ENCODE measurements around the gene GOLM1.

Gene GOLM1

DNA sequence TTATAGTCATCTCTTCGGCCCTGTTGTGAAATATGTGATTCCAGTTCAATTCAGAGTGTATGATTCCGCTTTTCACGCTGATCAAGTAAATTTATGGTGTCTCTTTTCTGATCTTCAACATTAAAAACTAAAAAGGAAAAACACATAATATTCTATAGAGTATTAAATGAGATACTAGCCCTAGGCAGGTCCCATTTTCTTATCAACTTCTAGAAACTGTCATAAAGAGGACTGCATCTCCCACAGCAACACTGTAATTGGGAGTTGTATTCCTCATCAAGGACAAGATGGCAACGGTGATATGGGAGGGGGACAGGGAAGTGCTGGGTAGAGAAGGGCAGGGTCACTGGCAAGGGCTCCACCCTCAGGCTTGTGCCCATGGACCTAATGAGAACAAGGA is 71.6 kb downstream of the GOLM1 start:
- TF ChIP-seq, protein P1, sequence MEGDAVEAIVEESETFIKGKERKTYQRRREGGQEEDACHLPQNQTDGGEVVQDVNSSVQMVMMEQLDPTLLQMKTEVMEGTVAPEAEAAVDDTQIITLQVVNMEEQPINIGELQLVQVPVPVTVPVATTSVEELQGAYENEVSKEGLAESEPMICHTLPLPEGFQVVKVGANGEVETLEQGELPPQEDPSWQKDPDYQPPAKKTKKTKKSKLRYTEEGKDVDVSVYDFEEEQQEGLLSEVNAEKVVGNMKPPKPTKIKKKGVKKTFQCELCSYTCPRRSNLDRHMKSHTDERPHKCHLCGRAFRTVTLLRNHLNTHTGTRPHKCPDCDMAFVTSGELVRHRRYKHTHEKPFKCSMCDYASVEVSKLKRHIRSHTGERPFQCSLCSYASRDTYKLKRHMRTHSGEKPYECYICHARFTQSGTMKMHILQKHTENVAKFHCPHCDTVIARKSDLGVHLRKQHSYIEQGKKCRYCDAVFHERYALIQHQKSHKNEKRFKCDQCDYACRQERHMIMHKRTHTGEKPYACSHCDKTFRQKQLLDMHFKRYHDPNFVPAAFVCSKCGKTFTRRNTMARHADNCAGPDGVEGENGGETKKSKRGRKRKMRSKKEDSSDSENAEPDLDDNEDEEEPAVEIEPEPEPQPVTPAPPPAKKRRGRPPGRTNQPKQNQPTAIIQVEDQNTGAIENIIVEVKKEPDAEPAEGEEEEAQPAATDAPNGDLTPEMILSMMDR (IDR thresholded peaks at IDR 0.05; ENCODE audit: extremely low read depth, insufficient read depth, missing control alignments) = no peak
- DNase-seq (ENCODE audit: low spot score) = no peak
- in situ Hi-C loops (cut with MboI; ENCODE audit: low pct_unique_long_range_greater_than_20kb, low sequenced_read_pairs, unreplicated experiment) = no loop called here

DNA sequence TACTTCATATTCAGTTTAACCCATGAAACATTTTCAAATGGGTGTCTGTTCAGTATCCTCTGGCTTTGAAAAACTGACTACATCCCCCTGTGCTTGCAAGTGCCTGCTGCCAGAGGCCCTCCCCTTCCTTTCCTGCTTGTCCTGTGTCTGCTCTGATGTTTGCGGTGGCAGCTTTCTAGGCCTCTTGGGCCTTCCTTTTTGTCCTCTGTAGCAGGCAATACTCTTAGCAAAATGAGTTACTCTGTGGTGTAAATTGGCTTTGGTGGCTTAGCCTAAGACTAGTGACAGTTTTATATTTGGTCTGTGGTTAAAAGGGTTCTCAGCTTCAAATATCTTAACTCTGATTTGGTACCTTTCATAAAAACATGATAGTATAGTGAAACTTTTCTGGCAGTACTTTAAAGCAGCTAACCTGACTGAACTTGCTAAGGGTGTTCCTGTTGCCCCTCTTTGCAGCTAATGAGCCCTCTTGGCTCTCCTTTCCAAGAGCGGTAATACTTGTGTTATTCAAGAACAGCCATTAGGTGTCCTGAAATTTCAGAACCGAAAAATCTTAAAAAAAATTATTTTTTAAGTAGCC is 76.6 kb downstream of the GOLM1 start:
- TF ChIP-seq, protein P1 (IDR thresholded peaks at IDR 0.05; ENCODE audit: extremely low read depth, insufficient read depth, missing control alignments) = no peak
- no peak for DNase-seq (ENCODE audit: low spot score)
- in situ Hi-C loops (cut with MboI; ENCODE audit: low pct_unique_long_range_greater_than_20kb, low sequenced_read_pairs, unreplicated experiment) = no loop called here

DNA sequence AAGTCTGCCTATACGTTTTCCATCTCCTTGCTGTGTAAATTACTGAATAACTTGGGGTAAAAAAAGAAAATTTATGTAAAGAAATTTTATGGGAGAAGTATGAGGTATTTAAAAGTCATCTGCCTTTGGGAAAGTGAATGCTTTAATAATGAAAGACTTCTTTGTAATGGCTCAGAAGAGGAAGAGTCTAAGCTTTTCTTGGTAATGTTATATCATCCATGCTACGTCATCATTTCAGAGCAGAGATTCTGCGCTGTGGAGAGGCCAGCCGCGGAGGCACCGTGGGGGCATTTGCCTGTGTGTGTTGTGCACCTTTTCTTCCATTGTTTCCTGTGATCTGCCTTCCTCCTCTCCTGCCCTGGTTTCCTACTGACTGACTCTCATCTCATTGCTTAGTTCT is 78.2 kb downstream of the GOLM1 start:
- TF ChIP-seq, protein P1 (IDR thresholded peaks at IDR 0.05; ENCODE audit: extremely low read depth, insufficient read depth, missing control alignments) = no peak
- in situ Hi-C loops (cut with MboI; ENCODE audit: low pct_unique_long_range_greater_than_20kb, low sequenced_read_pairs, unreplicated experiment) = no loop called here
- no peak for DNase-seq (ENCODE audit: low spot score)

DNA sequence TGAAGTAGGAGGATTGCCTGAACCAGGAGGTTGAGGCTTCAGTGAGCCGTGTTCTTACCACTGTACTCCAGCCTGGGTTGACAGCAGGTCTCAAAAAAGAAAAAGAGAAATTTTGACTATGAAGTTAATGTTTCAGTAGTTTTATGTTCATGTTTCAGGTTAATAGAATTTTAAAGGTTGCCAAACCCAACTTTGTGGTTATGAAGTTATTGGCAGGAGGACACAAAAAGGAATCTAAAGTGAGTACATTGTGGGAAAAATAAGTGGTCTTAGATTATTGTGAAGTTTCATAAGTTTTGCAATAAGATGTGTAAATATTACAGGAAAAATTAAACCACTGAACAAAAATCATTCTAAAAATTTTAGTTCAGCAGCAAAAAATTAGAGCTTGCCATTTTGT is 78.6 kb downstream of the GOLM1 start:
- DNase-seq (ENCODE audit: low spot score) = no peak
- in situ Hi-C loops (cut with MboI; ENCODE audit: low pct_unique_long_range_greater_than_20kb, low sequenced_read_pairs, unreplicated experiment) = no loop called here

DNA sequence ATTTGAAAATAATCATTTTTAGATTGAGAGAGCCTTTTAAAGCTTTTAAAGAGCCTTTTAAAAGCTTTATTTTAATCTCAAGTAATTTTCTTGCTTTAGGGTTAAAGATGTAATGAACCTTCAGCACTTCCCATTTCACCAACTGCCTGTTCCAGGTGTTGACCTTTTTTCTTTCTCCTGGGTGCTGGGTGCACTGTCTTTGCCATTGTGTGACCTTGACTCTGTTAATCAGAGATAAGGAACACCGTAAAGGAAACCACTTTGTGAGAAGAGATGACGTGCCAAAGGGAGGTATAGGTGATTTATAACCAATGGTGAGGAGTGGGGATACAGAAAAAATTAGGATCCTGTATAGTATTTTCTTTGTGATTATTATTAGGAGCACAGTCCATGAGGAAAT is 90.2 kb downstream of the GOLM1 start:
- in situ Hi-C loops (cut with MboI; ENCODE audit: low pct_unique_long_range_greater_than_20kb, low sequenced_read_pairs, unreplicated experiment) = no loop called here
- TF ChIP-seq, protein P1 (IDR thresholded peaks at IDR 0.05; ENCODE audit: extremely low read depth, insufficient read depth, missing control alignments) = no peak
- no peak for DNase-seq (ENCODE audit: low spot score)

More for the DNA sequence above, 78.6 kb downstream of the GOLM1 start:
- TF ChIP-seq, protein P1 (IDR thresholded peaks at IDR 0.05; ENCODE audit: extremely low read depth, insufficient read depth, missing control alignments) = no peak

DNA sequence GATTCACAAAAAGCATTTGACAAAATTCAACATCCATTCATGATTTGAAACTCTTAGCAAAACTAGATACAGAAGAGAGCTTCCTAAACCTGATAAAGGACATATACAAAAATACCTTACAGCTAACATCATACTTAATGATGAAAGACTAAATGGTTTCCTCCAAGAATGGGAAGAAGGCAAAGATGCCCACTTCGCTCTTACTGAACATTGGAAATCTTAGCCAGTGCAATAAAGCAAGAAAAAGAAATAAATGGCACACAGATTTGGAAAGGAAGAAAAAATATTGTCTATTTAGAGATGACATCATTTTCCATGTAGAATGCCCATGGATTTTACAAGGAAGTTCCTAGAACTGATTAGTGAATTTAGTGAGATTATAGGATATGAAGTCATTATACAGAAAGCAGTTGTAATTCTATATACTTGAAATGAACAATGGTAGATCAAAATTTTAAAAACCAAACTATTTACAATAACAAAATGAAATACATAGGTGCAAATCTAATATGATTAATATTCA is 94.0 kb downstream of the GOLM1 start:
- TF ChIP-seq, protein P1 (IDR thresholded peaks at IDR 0.05; ENCODE audit: extremely low read depth, insufficient read depth, missing control alignments) = no peak
- in situ Hi-C loops (cut with MboI; ENCODE audit: low pct_unique_long_range_greater_than_20kb, low sequenced_read_pairs, unreplicated experiment) = no loop called here
- no peak for DNase-seq (ENCODE audit: low spot score)

Data from GM13977 (cell line).